ENCODE results near the gene SPATA17. TPM values are rescaled to one million over a fixed set of nuclear protein-coding genes. Genes with fewer than 3 reads are reported as not detected.
A peak's percentile ranks its signal among the peaks of the same experiment; 100 is the strongest.

Gene SPATA17
- total RNA-seq, 1 experiment from 2014 or later = 5.0 TPM

DNA sequence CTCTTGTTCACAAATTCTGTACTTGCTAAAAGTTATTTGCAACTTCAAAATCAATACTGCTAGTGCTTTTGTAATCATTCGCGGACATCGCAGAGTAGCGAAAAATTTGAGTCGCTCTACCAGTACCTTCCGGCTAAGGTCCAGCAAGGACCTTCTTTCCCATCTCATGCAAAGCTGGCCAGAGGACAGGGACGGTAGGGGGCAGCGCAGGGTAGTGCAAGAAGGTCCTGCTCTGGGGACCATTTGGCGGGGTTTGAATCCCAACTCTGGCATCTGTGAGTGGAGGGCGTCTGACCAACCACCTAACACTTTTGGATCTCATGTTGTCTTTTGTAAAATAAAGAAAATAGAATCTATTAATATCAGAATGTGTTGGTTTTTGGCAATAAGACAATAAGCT is 258.3 kb downstream of the SPATA17 start:
- in situ Hi-C loops (cut with HindIII; ENCODE audit: low pct_unique_long_range_greater_than_20kb, low sequenced_read_pairs) = no loop called here
- DNase-seq (ENCODE audit: low read depth) = no peak

DNA sequence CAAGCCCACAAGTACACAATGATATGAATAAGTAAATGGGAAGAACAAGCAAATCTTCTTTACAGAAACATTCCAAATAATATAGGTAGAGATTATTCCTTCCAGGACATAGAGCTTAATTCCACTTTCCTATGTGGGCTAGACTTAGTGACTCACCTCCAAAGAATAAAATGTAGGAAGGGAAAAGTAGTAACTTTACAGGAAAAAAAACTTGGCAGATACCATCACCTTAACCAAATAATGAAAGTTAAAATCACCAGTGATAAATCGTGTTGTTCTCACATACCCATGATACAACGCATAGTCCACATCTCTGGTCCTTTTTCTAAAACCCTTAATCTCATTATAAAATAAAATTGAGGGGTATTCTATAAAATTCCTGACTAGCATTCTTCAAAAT is 260.8 kb downstream of the SPATA17 start:
- DNase-seq (ENCODE audit: low read depth) = no peak
- in situ Hi-C loops (cut with HindIII; ENCODE audit: low pct_unique_long_range_greater_than_20kb, low sequenced_read_pairs) = no loop called here

DNA sequence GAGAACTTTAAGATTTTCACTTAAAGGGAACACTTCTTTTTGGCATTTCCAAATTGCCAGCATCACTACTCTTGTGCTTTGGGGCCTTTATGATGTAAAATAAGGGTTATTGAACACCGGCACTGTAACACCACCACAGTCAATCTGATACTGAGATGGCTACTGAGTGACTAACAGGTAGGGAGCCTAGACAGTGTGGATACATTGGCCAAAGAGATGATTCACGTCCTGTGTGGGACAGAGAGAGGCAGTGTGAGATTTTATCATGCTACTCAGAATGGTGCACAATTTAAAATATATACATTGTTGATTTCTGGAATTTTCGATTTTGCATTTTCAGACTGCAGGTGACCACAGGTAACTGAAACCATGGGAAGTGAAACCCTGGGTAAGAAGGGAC is 261.6 kb downstream of the SPATA17 start:
- DNase-seq (ENCODE audit: low read depth) = no peak
- in situ Hi-C loops (cut with HindIII; ENCODE audit: low pct_unique_long_range_greater_than_20kb, low sequenced_read_pairs) = no loop called here

DNA sequence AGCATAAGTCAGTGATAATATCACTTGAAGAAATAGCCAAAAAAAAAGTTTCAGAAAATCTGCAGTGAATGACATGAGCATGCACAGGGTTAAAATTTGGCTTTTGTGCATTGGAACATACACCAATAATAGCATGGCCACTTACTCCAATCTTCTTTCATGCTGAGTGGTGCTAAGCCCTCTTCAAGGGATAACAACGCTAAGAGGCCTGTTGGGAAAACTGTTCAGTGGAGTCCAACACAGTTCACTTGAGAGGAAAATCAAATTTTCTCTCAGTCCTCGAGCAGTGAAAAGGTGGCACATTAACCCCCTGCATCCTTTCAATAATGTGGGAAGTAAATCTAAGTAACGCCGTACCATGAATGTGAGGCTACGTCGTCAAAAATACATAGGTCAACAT is 264.7 kb downstream of the SPATA17 start:
- in situ Hi-C loops (cut with HindIII; ENCODE audit: low pct_unique_long_range_greater_than_20kb, low sequenced_read_pairs) = no loop called here
- DNase-seq (ENCODE audit: low read depth) = no peak

GRCh38 chr1:217896490-217896889 is 265.3 kb downstream of the SPATA17 start:
- no peak for DNase-seq (ENCODE audit: low read depth)
- in situ Hi-C loops (cut with HindIII; ENCODE audit: low pct_unique_long_range_greater_than_20kb, low sequenced_read_pairs) = no loop called here

DNA sequence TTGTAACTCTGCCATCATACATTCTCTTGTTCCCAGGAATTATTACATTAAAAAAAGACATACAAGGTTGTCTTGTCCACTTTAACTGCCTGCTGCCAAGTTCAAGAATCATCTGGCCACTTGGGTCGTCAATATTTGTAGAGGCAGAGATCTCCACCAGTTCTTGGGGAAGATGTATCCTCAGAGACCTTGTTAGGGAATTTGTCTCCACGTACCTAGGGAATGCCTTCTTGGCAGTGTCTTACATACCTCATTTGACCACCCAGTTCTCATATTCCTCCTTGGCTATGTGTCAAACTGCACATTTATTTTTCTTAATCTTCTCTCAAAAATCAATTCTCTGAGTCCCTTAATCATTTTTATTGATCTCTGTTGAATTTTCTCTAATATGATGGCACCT is 266.0 kb downstream of the SPATA17 start:
- in situ Hi-C loops (cut with HindIII; ENCODE audit: low pct_unique_long_range_greater_than_20kb, low sequenced_read_pairs) = no loop called here
- no peak for DNase-seq (ENCODE audit: low read depth)

DNA sequence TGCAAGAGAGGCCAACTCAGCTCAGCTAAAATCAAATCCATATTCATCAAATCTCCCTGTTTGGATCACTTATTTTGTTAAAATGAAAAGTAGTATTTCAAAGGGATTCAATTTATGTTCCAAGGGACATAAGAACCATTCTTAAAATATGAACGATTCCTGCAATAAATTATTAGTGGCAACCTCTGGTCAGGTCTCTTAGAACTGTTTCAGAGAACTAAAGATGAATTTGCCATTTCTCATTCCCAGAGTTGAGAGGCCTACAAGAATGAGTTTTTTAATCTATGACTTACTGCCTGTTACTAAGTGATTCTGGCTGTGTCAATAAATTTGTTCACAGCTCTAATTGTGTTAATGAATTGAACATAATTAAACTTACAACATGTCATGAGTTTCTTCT is 268.5 kb downstream of the SPATA17 start:
- no peak for DNase-seq (ENCODE audit: low read depth)
- in situ Hi-C loops (cut with HindIII; ENCODE audit: low pct_unique_long_range_greater_than_20kb, low sequenced_read_pairs) = no loop called here

GRCh38 chr1:217907504-217907903 is 276.4 kb downstream of the SPATA17 start:
- in situ Hi-C loops (cut with HindIII; ENCODE audit: low pct_unique_long_range_greater_than_20kb, low sequenced_read_pairs) = no loop called here
- peak; percentile 15 for DNase-seq (ENCODE audit: low read depth)

GRCh38 chr1:217910203-217910602 is 279.1 kb downstream of the SPATA17 start:
- no peak for DNase-seq (ENCODE audit: low read depth)
- in situ Hi-C loops (cut with HindIII; ENCODE audit: low pct_unique_long_range_greater_than_20kb, low sequenced_read_pairs) = no loop called here

DNA sequence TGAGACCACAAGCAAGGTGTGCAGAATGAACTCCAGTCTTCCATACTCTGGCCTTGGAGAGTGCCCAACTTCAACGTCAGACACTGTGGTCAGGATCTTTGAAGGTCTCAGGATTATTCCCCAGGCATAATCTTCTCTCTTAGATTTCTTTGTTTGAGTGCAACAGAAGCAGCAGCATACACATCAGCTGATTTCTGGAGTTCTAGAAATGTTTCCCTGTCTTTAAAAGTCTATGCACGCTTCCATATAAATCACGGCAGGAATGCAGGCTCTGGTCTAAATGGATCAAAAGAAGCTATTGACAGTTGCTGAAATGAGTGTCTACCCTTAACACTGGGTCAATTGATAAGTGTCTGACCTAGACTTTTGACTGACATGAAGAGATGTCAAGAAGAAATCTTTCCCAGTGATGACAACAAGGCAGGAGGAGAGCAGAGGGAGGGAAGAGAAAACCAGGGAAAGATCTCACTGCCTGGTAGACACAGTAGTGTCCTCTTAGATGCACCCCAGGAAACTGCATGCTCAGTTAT is 279.7 kb downstream of the SPATA17 start:
- no peak for DNase-seq (ENCODE audit: low read depth)
- in situ Hi-C loops (cut with HindIII; ENCODE audit: low pct_unique_long_range_greater_than_20kb, low sequenced_read_pairs) = no loop called here

GRCh38 chr1:217911908-217912307 is 280.8 kb downstream of the SPATA17 start:
- in situ Hi-C loops (cut with HindIII; ENCODE audit: low pct_unique_long_range_greater_than_20kb, low sequenced_read_pairs) = no loop called here
- no peak for DNase-seq (ENCODE audit: low read depth)

DNA sequence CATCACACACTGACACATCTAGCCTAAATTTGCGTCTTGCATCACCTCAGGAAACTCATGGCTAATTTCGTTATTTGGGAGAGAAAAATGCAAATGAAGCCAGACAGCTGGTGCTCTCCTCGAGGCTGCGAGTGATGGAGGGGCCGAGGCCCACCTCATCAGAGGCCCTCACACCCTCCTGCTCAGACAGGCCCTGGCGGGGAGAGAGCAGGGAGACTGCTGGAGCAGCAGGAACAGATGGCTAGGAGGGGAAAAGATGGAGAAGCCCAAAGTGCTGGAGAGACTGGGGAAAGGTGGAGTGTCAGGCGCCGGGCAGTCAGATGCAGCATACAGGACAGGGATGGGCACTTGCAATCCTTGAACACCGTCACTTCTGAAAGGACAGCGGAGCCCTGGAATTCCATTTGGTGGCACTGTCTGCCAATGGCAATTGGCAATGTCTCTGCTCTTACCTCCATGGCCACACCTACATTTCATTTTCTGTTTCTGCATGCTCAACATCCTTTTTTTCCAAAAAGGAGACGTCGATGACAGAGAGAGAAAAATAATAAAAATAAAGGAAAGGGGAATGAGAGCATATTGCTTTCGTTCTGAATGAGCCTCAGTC is 286.2 kb downstream of the SPATA17 start:
- in situ Hi-C loops (cut with HindIII; ENCODE audit: low pct_unique_long_range_greater_than_20kb, low sequenced_read_pairs) = no loop called here
- DNase-seq (ENCODE audit: low read depth) = no peak

- DNase-seq (ENCODE audit: low read depth) = no peak
- in situ Hi-C loops (cut with HindIII; ENCODE audit: low pct_unique_long_range_greater_than_20kb, low sequenced_read_pairs) = no loop called here
These were observed 288.7 kb downstream of the SPATA17 start for GRCh38 chr1:217919683-217920388.

Other genes with a start within 250 kb of the SPATA17 start
- 8.4 and 10.2 TPM in 2 replicates for gene GPATCH2, start 254 bp upstream of the SPATA17 start, total RNA-seq (2014; rRNA removed; shearing (Covaris generic); ENCODE audit: low replicate concordance)

Data from Caki2 (cell line).